NCI-H748 treated with DMSO at 0.1 percent for 48 hours (cell line): ENCODE data around the gene DAB2.
"Not testable (repeated sequence)": the region's sequence is repeated elsewhere in the genome, so short reads cannot be mapped to it uniquely, and the experiment has no call there.

ENCODE experiments used
- DNase-seq: peaks from one replicate; lab custom pipeline; 2025; lab: John Stamatoyannopoulos, UW

The DAB2 gene

DNA sequence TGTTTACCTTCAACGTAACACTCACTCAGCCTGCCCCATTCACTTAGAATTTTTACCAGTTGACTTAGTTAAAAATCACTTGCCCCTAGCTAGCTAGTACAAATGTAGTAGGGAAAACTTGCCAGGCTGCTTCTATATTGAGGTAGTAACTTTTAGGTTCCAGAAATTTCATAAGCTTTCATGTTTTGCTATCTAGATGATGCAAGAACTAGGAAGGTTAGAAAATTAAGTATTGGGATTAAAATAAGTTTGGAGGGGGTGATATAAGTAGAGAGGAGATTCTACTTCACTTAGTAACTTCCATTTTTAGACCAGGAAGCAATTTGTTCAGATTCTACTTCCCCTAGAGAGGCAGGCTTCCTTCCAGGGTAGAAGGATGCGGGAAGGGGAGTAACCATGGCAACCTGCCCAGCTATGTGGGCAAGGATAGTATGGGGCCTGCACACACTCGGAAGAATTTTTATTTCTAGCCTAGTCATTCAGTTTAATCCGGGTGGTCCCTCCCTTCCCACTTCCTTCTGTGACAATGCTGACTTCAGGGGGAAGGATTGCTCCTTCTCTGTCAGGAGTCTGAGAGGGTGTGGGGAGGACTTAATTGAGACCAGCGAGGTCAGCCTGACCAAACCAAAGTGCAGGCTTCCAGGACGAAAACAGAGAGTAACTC is 4.2 kb downstream of the DAB2 start:
- DNase-seq = no peak

GRCh38 chr5:39419796-39420195 is 5.0 kb downstream of the DAB2 start:
- DNase-seq = no peak

DNA sequence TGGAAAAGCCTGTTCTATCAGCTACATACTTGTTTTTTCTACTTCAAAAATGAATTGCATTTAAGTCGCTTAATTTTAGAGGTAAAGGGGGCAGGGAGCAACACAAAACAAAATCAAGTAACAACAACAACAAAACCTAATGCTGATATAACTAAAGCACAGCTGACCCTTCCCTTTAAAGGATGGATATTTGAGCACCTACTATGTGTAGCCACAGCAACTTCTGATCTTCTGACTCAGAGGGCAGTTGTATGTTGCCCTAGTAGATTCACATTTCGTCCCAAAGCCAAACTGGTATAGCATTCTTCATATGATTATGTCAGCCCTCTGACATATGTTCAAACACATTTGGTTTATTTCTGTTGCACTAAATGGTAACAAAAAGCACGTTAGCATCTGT is 6.8 kb downstream of the DAB2 start:
- DNase-seq = no peak

GRCh38 chr5:39415201-39415600 is 9.6 kb downstream of the DAB2 start:
- no peak for DNase-seq

GRCh38 chr5:39414426-39414825 is 10.4 kb downstream of the DAB2 start:
- no peak for DNase-seq

DNA sequence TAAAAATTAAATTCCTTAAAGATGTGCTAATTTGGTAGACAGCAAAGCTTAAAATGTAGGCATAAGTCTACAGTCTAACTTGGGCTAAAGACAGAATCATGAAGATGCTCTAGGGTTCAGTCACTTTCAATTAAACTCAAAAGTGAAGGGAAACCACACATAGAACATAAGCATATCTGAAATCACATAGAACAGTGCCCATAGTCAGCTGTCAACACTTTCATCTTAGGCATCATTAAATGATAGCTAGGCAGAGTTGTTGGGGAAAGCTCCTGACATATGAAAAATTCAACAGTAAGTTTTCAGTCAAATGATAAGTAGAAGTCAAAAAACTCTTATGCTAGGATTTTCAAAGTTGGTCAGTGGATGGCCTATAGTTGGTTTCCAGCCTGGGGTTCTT is 11.0 kb downstream of the DAB2 start:
- DNase-seq = no peak

- no peak for DNase-seq
Measured at GRCh38 chr5:39412721-39413394, 11.9 kb downstream of the DAB2 start.

DNA sequence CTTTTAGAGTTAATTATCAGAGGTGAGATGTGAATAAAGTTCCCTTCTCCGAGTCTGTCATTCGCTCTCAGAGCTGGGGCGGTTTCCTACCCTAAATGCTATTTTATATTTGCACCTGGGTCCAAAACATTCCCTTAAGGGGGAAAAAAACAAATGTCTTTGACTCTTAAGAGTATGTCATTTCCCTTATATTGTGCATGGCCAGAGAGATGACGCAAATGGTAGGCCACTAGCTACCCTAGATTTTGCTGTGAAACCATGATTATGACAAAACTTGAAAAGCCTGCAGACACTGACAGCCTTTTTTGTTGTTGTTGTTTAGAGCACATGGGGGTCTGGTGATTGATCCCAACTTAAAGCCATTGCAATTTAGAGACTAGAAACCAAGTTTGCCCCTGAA is 12.8 kb downstream of the DAB2 start:
- no peak for DNase-seq

DNA sequence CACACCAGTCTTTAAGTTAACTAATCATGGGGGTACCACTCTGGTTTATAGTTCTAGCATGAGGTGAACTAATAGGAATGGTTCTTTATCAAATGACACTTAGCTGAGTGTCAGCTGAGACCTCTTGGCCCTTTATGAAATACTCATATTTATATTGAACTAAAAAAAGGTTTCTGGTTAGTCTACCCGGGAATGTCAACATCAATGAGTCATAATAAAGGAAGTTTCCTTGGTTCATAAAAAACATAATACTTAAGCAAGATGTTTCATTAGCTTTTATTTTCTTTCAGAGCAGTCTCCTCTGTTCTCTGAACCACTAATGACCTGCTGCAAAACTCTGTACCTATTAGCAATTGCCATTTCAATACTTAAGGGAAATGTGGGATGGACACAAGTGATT is 13.7 kb downstream of the DAB2 start:
- DNase-seq = no peak

- no peak for DNase-seq
Measured at GRCh38 chr5:39409033-39409432, 15.7 kb downstream of the DAB2 start.

DNA sequence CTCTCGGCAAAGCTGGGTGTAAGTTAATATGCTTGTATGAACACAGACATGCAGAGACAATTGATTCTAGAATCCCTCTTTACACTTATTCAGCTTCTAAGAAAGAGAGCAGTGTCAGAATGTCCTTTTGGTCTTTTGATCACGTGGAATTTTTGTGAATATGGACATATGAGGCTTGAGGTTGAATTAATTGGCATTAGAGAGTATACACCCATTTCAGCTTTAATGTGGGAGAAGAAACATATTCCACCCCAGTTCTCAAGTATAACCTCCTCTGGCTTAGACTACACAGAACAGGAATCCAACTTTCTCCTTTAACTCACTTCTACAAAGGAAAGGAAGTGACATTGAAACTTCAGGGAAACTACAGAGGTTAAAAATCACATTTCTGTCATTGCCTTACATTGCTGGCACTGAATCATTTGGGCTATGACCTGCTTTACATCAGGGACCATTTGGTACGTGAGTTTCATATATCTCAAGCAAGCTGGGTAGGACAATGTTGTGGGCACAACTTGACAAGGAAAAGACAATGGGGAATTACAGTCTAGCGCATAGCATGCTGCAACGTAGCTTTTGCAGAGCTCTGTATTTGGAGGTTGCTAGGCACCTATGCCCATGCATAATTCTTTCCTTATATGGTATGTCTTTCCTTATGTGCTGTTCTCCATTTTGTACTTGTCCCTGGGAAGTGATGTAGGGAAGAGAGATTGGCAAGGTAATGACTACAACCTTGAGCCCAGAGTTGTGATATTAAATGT is 19.5 kb downstream of the DAB2 start:
- DNase-seq = no peak

GRCh38 chr5:39403761-39404160 is 21.0 kb downstream of the DAB2 start:
- not testable (repeated sequence) for DNase-seq

DNA sequence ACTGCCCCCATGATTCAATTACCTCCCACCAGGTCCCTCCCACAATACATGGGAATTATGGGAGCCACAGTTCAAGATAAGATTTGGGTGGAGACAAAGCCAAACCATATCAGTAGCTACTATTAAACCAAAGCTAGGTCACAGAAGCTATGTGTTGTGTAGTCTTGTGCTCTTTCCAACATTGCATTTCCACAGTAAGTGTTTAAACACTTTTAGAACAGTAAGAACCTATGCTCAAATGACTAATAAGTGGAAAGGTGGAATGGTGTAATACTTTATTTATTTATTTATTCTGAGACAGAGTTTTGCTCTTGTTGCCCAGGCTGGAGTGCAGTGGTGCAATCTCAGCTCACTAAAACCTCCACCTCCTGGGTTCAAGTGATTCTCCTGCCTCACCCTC is 22.6 kb downstream of the DAB2 start:
- DNase-seq = not testable (repeated sequence)

DNA sequence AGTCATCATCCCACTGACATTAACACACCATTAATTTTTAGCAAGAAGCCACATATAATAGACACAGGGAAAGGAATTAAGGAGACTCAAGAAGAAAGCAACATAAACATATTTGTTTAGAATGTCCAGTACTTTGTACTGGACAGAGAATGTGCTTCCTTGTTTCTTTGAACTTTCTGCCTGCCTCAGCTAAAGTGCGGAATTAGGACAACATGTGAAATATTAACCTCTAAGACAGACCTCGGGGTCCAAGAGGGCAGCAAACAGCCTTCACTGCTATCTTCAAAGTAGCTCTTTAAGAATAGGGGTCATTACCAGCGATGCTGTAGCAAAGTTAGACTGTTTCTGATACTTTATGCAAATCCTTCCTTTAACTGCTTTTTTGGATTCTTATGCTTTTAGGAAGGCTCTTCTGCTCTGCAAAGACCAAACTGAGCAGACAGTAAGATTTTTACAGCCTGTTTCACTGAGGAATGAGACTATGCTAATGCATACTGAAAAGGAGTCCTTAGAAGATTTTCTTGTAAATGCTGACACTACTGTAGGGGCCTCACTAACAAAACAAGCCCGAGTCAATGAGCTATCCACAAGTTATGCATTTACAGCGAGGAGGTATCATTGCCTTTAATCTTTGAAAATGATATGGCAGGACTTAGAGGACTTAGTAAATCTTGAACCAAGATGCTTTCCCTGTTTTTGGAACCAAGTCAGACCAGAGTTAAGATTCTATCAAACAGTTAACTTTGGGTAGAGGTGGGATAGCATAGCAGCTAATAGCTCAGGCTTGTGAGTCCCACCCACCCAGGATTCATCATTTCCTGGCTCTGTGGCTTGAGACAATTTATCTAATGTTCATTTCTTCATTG is 23.8 kb downstream of the DAB2 start:
- no peak for DNase-seq

GRCh38 chr5:39399135-39400036 is 25.4 kb downstream of the DAB2 start:
- no peak for DNase-seq

DNA sequence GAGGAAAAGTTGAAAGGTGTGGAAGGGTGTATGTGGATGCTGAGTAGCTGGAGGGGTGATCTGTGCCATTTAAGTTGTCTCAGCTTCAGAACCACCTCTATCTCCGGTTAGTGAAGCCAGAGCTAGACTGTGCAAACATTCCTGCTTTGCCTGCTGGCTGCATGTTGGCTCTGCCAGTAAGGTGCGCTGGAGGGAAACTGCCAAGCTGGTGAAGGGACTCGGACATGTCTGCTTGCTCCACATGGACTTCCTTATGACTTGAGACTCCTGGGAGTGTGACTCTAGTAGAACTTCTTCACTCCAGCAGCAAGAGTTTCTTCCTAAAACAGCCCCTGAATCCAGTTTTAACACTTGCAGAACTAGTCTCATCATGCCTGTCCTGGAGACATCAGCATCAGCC is 27.9 kb downstream of the DAB2 start:
- DNase-seq = no peak

GRCh38 chr5:39395521-39395920 is 29.3 kb downstream of the DAB2 start:
- DNase-seq = no peak

GRCh38 chr5:39394946-39395345 is 29.8 kb downstream of the DAB2 start:
- no peak for DNase-seq

DNA sequence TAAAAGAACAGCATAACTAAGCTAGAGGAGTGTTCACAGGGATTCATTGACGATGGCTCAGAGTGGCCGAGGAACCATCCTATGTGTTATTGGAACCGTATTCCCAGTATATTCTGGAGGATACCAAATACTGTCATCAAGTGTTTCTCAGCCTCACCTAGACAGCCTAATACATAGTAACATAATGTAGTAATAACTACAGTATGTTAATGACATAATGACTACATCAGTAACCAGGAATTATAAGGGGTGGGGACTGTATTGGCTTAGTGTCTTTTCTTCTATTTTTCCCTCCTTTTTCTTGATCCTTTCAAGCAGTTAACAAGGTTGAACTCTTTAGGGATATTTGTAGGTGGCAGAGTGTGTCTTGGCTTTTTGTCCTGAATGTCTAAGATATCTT is 33.8 kb downstream of the DAB2 start:
- DNase-seq = no peak

DNA sequence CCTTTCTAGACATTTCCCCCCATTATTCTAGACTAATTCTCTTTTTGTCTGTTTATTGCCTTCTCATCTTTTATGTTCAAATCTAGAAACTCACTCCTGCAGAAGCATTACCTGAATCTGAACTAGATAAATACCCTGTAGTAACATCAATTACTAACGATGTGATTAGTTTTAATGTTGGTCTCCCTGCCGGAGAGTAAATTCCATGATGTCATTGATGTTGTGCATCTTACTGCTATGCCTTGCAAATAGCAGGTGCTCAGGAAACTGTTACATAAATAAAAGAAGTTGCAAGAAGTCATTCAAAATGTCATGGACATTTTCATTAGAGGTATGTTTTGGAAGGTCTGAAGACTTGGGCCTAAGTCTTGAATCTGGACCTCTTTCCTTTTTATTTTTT is 37.5 kb downstream of the DAB2 start:
- no peak for DNase-seq

DNA sequence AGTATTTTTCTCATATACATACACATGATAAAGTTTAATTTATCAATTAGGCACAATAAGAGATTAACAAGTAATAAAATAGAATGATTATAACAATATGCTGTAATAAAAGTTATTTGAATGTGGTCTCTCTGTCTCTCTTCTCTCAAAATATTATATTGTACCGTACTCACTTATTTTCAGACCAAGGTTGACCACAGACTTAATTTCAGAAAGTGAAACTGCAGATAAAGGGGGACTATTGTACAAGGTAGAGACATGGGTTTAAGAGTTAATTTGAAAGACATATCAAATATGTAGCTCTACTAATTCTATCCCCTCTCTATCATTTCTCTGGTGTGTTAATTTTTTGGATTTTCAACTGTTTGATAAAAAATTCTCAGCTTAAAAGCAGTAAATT is 40.5 kb downstream of the DAB2 start:
- DNase-seq = no peak
